Measurements from ENCODE around the gene NPB. TPM values are rescaled to one million over a fixed set of nuclear protein-coding genes. Genes with fewer than 3 reads are reported as not detected.

The NPB gene
- total RNA-seq, 4 donors from 2014 or later = 0.41 TPM; not detected in 3

DNA sequence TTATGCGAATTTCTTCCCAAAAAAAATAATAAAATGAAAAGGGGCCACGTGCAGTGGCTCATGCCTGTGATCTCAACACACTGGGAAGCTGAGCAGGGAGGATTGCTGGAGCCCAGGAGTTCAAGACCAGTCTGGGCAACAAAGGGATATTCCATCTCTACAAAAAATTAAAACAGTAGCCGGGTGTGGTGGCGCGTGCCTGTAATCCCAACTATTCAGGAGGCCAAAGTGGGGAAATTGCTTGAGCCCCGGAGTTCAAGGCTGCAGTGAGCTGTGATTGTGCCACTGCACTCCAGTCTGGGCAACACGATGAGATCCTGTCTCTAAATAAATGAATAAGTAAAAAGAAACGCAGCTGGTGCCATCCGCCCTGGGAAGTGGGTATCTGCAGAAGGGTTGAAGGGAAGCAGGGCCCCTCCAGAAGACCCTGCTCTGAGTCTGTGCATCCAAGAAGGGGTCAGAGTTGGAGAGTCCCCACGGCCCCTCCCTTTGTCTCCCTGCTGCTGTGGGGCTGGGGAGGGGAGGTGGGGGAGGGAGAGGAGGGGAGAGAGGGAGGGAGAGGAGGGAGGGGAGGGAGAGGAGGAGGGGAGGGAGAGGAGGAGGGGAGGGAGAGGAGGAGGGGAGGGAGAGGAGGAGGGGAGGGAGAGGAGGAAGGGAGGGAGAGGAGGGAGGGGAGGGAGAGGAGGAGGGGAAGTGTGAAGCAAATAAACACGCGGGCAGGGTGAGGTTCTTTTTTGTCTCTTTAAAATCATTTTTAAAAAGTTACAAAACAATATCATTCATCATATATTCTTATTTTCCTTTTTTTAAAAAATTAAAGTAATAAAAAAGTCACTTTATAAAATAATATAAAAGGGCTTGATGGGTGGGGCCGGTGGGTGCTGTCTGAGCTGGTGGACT lies 50.0 kb downstream of the NPB start:
- Histone ChIP-seq H3K27ac (no peak overlapping the region), H3K4me3 (no peak overlapping the region), H3K36me3 (no peaks in the 10 kb centered on the region), H3K4me1 (no peaks in the 10 kb centered on the region), H3K9me3 (no peaks in the 10 kb centered on the region), H3K27me3 (peaks cover 6% of the 10 kb centered on the region)
- intact Hi-C loops (cut with DNase I; ENCODE audit: low total_unique reads) = no loop called here
- DNase-seq = no peak
- in situ Hi-C loops (cut with MboI; ENCODE audit: low pct_ligation_motif_present in 1 of 4, low pct_unique_long_range_greater_than_20kb in 1 of 4, low sequenced_read_pairs in 3 of 4) = loop anchor here in 1 of 4 donors (25.0 kb wide), 1 partner anchor 210 kb away; no protein-coding TSS in a partner anchor
- WGBS, 2 donors (ENCODE audit: low coverage in 1 of 2) = 35 to 48% methylated on average over 5 to 13 of the region's 13 CpGs
- TF ChIP-seq CTCF (IDR thresholded peaks at IDR 0.05) (no peak), POLR2AphosphoS5 (IDR thresholded peaks at IDR 0.05) (no peak), EP300 (IDR thresholded peaks at IDR 0.05; ENCODE audit: low read depth) (no peak), POLR2A (IDR thresholded peaks at IDR 0.05) (no peak)

Other genes with a start within 250 kb of the NPB start
- gene PDE6G, start 245.7 kb upstream of the NPB start, total RNA-seq = not detected
- 10 to 100 TPM; 21.4 to 63.6 (median 41.2) TPM for gene OXLD1, start 235.6 kb upstream of the NPB start, total RNA-seq
- gene CCDC137, start 235.5 kb upstream of the NPB start, total RNA-seq = 10 to 100 TPM in 3 of 4 donors, 1 to 10 TPM in 1; 7.6 to 21.3 (median 13.5) TPM
- 10 to 100 TPM; 16.3 to 52.0 (median 33.1) TPM for gene ARL16, start 218.4 kb upstream of the NPB start, total RNA-seq
- 100 to 1,000 TPM in 3 of 4 donors, 10 to 100 TPM in 1; 96.1 to 205 (median 150) TPM for gene HGS, start 218.2 kb upstream of the NPB start, total RNA-seq
- 100 to 1,000 TPM in 3 of 4 donors, 10 to 100 TPM in 1; 75.4 to 206 (median 114) TPM for gene MRPL12, start 198.9 kb upstream of the NPB start, total RNA-seq
- gene SLC25A10, start 190.0 kb upstream of the NPB start, total RNA-seq = 10 to 100 TPM; 25.1 to 64.8 (median 46.6) TPM
- gene GCGR, start 98.1 kb upstream of the NPB start, total RNA-seq = under 1 TPM in 2 of 4 donors, not detected in 2; 0.14 to 0.64 TPM
- gene MCRIP1, start 68.9 kb upstream of the NPB start, total RNA-seq = 10 to 100 TPM; 23.3 to 44.0 (median 33.2) TPM
- gene PPP1R27, start 67.2 kb upstream of the NPB start, total RNA-seq = under 1 TPM in 1 of 4 donors, not detected in 3; 0.68 TPM
- gene P4HB, start 41.7 kb upstream of the NPB start, total RNA-seq = 100 to 1,000 TPM; 486 to 732 (median 556) TPM
- 100 to 1,000 TPM; 189 to 480 (median 323) TPM for gene ARHGDIA, start 30.9 kb upstream of the NPB start, total RNA-seq
- 10 to 100 TPM; 23.1 to 47.7 (median 36.7) TPM for gene ALYREF, start 10.7 kb upstream of the NPB start, total RNA-seq
- gene ANAPC11, start 10.5 kb upstream of the NPB start, total RNA-seq = 100 to 1,000 TPM in 1 of 4 donors, 10 to 100 TPM in 3; 56.7 to 126 (median 86.6) TPM
- gene PCYT2, start 9.2 kb downstream of the NPB start, total RNA-seq = 100 to 1,000 TPM in 1 of 4 donors, 10 to 100 TPM in 3; 37.2 to 424 (median 77.1) TPM
- 100 to 1,000 TPM in 2 of 4 donors, 10 to 100 TPM in 2; 76.5 to 315 (median 172) TPM for gene SIRT7, start 15.9 kb downstream of the NPB start, total RNA-seq
- gene MAFG, start 25.5 kb downstream of the NPB start, total RNA-seq = 10 to 100 TPM; 22.4 to 34.4 (median 24.3) TPM
- gene PYCR1, start 35.1 kb downstream of the NPB start, total RNA-seq = 100 to 1,000 TPM in 1 of 4 donors, 10 to 100 TPM in 2, not detected in 1; 16.4 to 257 (median 20.5) TPM
- gene MYADML2, start 45.0 kb downstream of the NPB start, total RNA-seq = not detected
- gene NOTUM, start 58.9 kb downstream of the NPB start, total RNA-seq = not detected
- 10 to 100 TPM; 21.0 to 61.7 (median 41.3) TPM for gene ASPSCR1, start 75.4 kb downstream of the NPB start, total RNA-seq
- gene CENPX, start 120.6 kb downstream of the NPB start, total RNA-seq = 100 to 1,000 TPM in 2 of 4 donors, 10 to 100 TPM in 2; 85.4 to 131 (median 104) TPM
- gene LRRC45, start 121.1 kb downstream of the NPB start, total RNA-seq = 10 to 100 TPM; 12.7 to 40.6 (median 23.5) TPM
- 10 to 100 TPM in 1 of 4 donors, 1 to 10 TPM in 3; 2.6 to 11.1 (median 5.0) TPM for gene RAC3, start 129.4 kb downstream of the NPB start, total RNA-seq
- gene DCXR, start 135.5 kb downstream of the NPB start, total RNA-seq = 100 to 1,000 TPM in 1 of 4 donors, 10 to 100 TPM in 3; 49.4 to 117 (median 71.3) TPM
- gene RFNG, start 149.6 kb downstream of the NPB start, total RNA-seq = 10 to 100 TPM; 33.2 to 92.0 (median 48.8) TPM
- 100 to 1,000 TPM in 2 of 4 donors, 10 to 100 TPM in 2; 42.0 to 160 (median 85.5) TPM for gene GPS1, start 149.7 kb downstream of the NPB start, total RNA-seq
- 100 to 1,000 TPM in 3 of 4 donors, 10 to 100 TPM in 1; 98.6 to 306 (median 132) TPM for gene DUS1L, start 163.6 kb downstream of the NPB start, total RNA-seq
- 100 to 1,000 TPM in 2 of 4 donors, 10 to 100 TPM in 2; 25.1 to 185 (median 99.4) TPM for gene FASN, start 196.0 kb downstream of the NPB start, total RNA-seq

All from transverse colon (tissue), 4 donors.